Fibroblast of the aortic adventitia (primary cell): ENCODE results near the gene KREMEN1. TPM values are rescaled to one million over a fixed set of nuclear protein-coding genes. Genes with fewer than 3 reads are reported as not detected.

Experiments
- DNase-seq: peaks from one replicate; pipeline ENCODE4 v3.0.0-alpha.2; 2010; ENCODE audit warnings: low read depth
- H3K4me3 ChIP-seq: 2 replicates; pipeline ENCODE4 v1.5.1; 2011; ENCODE audit warnings: low read depth, mild to moderate bottlenecking, control low read depth, low read length, moderate library complexity
- CTCF ChIP-seq: IDR thresholded peaks from 2 replicates; pipeline ENCODE4 v1.5.1; 2011; ENCODE audit warnings: mild to moderate bottlenecking, low read length, control low read depth, inconsistent platforms; ENCODE audit not compliant: insufficient read depth
- total RNA-seq: library from RNA; depleted of rRNA; stranded (reverse); fragments of >200 nt; gene quantifications from 2 replicates; pipeline ENCODE4 v1.2.3, GENCODE V29; 2012; ENCODE audit warnings: low replicate concordance

Gene KREMEN1
- total RNA-seq, 1 donor: 5.7 TPM

GRCh38 chr22:29195118-29195963 lies 122.5 kb downstream of the KREMEN1 start:
- DNase-seq: no peak

DNA sequence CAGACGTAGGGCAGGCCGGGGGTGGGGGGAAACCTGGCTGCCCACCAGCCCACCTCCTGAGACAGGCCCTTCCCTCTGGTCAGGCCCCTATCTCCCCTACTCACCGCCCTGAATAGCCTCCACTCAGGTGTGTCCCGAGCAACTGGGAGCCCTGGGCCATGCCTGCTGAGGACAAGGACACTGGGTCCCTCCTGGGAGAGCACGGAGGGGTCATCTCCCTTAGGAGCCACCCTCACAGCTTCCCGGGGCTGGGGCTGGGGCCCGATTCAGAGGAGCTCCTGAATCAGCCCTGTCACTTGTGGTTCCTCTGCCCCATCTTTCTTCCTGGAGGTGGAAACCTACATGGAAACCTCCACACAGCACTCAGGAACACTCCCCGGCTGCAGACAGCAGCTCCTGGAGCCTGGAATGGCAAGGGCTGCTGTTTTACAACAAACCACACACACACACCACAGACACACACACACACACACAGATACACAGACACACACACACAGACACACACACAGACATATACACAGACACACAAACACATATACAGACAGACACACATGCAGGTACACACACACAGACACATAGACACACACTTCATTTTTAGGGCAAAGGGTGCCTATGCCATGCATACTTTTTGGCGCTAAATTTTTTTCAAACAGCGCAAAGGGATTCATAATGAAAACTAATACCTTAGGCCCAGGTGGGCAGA lies 123.3 kb downstream of the KREMEN1 start:
- H3K4me3 ChIP-seq: no peak overlapping the region
- DNase-seq: no peak
- TF ChIP-seq CTCF: no peak

More at GRCh38 chr22:29195118-29195963, 122.5 kb downstream of the KREMEN1 start:
- H3K4me3 ChIP-seq: no peak overlapping the region
- TF ChIP-seq CTCF: no peak

DNA sequence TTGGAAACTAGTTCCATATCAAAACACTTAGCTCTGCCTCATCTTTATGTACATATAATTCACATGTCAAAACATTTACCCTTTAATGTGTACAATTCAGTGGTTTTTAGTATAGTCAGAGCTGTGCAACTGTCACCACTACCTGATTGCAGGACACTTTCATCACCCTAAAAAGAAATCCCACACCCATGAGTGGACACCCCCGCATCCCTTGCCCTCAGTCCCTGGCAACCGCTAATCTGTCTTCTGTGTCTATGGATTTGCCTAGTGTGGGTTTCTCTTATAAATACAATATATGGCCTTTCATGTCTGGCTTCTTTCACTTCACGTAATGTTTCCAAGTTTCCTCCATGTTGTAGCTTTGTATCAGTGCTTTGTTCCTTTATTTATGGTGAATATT lies 124.3 kb downstream of the KREMEN1 start:
- H3K4me3 ChIP-seq: no peak overlapping the region
- peak; percentile 7 for DNase-seq
- no peak for TF ChIP-seq CTCF

DNA sequence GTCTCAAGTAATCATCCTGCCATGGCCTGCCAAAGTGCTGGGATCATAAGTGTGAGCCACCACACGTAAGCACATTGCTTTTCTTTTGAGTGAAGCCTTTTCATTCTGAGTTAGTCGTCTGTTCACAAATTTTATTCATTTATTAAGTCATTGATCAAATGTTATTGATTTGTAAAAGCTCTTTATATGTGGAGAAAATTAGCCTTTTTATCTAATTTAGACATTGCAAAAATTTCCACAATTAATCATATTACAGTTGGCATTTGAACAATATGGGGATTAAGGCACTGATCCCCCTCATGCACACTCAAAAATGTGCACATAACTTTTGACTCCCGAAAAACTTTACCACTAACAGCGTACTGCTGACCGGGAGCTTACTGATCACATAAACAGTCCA lies 125.4 kb downstream of the KREMEN1 start:
- no peak for TF ChIP-seq CTCF
- DNase-seq: no peak
- no peak overlapping the region for H3K4me3 ChIP-seq

DNA sequence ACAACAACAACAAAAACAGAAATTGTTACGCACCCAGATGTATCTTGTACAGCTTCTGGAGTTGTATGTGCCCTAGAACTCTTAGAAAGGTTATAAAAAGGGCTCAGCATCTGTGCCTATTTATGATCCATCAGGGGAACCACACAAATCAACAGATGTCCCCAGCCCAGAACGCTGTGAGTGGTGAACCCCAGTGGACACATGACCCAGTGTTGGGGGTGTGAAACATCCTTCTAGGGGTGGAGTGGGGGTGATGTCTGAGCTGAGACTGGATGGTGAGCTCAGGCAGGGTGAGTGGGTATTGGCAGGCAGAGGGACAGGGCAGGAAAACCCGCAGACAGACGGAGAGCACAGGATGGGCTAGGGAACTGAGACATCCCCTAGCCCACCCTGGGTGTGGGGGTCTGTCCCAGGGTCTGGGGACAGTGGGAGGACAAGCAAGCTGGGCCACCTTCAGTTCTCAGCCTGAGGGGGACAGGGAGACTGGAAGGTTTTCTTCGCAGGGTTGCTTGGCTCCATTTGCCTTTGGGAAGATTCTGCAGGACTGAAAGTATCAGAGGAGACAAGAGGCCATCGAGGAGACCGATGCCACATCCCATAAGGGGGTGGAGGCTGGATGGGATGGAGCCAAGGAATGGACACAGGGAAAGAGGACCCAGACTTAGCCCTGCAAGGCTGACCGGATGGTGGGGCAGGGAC lies 127.0 kb downstream of the KREMEN1 start:
- no peak overlapping the region for H3K4me3 ChIP-seq
- no peak for TF ChIP-seq CTCF
- DNase-seq: no peak

DNA sequence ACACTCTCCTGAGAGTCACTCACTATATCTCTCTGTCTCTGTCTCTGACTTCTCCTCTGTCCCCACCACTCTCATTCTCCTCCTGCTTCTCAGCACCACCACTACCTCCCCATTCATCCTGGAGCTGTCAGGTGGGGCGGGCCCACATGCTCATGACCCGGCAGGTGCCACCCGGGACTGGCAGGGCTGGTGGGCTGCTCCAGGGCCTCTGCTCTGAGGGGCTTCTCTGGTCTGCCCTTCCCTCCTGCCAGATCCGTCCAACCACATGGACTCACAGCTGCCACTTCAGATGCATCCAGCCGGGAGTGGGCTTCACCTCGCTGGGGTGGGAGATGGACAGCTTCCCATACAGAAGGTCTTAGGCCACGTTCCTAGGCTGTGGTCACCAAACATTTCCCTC lies 128.1 kb downstream of the KREMEN1 start:
- TF ChIP-seq CTCF: no peak
- H3K4me3 ChIP-seq: no peak overlapping the region
- no peak for DNase-seq
